K562 (cell line): Measurements from ENCODE around the gene CCL5. TPM values are rescaled to one million over a fixed set of nuclear protein-coding genes. Genes with fewer than 3 reads are reported as not detected.

Source experiments
- ASH1L ChIP-seq: fragments of 450-650 bp; IDR thresholded peaks from 2 replicates; pipeline ENCODE4 v1.6.1; 2018; ENCODE audit warnings: borderline replicate concordance, mild to moderate bottlenecking, low read depth; ENCODE audit not compliant: partially characterized antibody
- DACH1 ChIP-seq: fragments of 450-650 bp; IDR thresholded peaks from 2 replicates; pipeline ENCODE4 v1.6.1; 2018; ENCODE audit not compliant: partially characterized antibody
- EP300 ChIP-seq: IDR thresholded peaks from 2 replicates; pipeline ENCODE4 v1.6.1; 2012; ENCODE audit warnings: low read length, improper control_type of control experiment
- HSF4 ChIP-seq: fragments of 250-450 bp; sonication (Bioruptor Pico); IDR thresholded peaks from 2 replicates; pipeline ENCODE4 v2.1.2; 2022; ENCODE audit warnings: mild to moderate bottlenecking, moderate library complexity, borderline replicate concordance
- JUN ChIP-seq, 2 experiments: sonication (generic) in 1 of 2; formaldehyde crosslinking in 1 of 2; IDR thresholded peaks; 2 replicates each; pipeline versions ENCODE4 v1.6.1 to v1.8.0; 2012 to 2022; ENCODE audit warnings: borderline replicate concordance in 2 of 2, mild to moderate bottlenecking in 2 of 2, improper control_type of control experiment in 1 of 2, low read depth in 1 of 2, low read length in 1 of 2, missing genetic modification reagents in 1 of 2
- KLF6 ChIP-seq: fragments of 250-450 bp; sonication (Bioruptor Pico); IDR thresholded peaks from 2 replicates; pipeline ENCODE4 v1.4.0; 2020; ENCODE audit warnings: mild to moderate bottlenecking, moderate library complexity, borderline replicate concordance
- MTA3 ChIP-seq: fragments of 450-650 bp; formaldehyde crosslinking; IDR thresholded peaks from 2 replicates; pipeline ENCODE4 v1.6.1; 2017; ENCODE audit warnings: mild to moderate bottlenecking, borderline replicate concordance
- MXI1 ChIP-seq: IDR thresholded peaks from 2 replicates; pipeline ENCODE4 v1.6.1; 2011; ENCODE audit warnings: low read depth, mild to moderate bottlenecking, improper control_type of control experiment, low read length
- MYNN ChIP-seq, 2 experiments: sonication (generic); formaldehyde crosslinking in 1 of 2; IDR thresholded peaks; 2 replicates each; pipeline versions ENCODE4 v1.5.0 to v1.6.1; 2016 to 2020; ENCODE audit warnings: antibody characterized with exemption in 1 of 2, missing genetic modification reagents in 1 of 2
- PTTG1 ChIP-seq: fragments of 450-650 bp; IDR thresholded peaks from 2 replicates; pipeline ENCODE4 v1.6.1; 2016; ENCODE audit warnings: low read depth, mild to moderate bottlenecking, missing genetic modification characterization, missing compliant biosample characterization
- RBM15 ChIP-seq: fragments of 200-400 bp; formaldehyde crosslinking; IDR thresholded peaks from 2 replicates; pipeline ENCODE4 v1.6.1; 2018; ENCODE audit warnings: mild to moderate bottlenecking, low read length, moderate library complexity; ENCODE audit not compliant: insufficient read depth
- RFX5 ChIP-seq: IDR thresholded peaks from 2 replicates; pipeline ENCODE4 v1.6.1; 2011; ENCODE audit warnings: low read depth, mild to moderate bottlenecking, improper control_type of control experiment, low read length
- SMARCA4 ChIP-seq: fragments of 450-650 bp; IDR thresholded peaks from 2 replicates; pipeline ENCODE4 v1.6.1; 2016
- TAL1 ChIP-seq: fragments of 450-650 bp; IDR thresholded peaks from 2 replicates; pipeline ENCODE4 v1.6.1; 2016; ENCODE audit warnings: mild to moderate bottlenecking
- ZKSCAN8 ChIP-seq: fragments of 200-800 bp; sonication (Bioruptor generic); IDR thresholded peaks from 2 replicates; pipeline ENCODE4 v1.6.1; 2016; ENCODE audit warnings: missing genetic modification characterization, missing compliant biosample characterization
- ZNF316 ChIP-seq: fragments of 450-650 bp; IDR thresholded peaks from 2 replicates; pipeline ENCODE4 v1.6.1; 2016
- ZNF76 ChIP-seq: fragments of 250-450 bp; sonication (Bioruptor Pico); IDR thresholded peaks from 2 replicates; pipeline ENCODE4 v1.4.0; 2020; ENCODE audit warnings: mild to moderate bottlenecking, moderate library complexity, borderline replicate concordance
- polyA plus RNA-seq, 8 experiments: library from polyadenylated mRNA; depleted of rRNA in 4 of 8; stranded (reverse) in 5 of 8; unstranded in 3 of 8; fragments of >200 nt; fragmentation: Nextera tagmentation in 2 of 8; fragmentation: Illumina TruSeq in 1 of 8; extraction: Ambion mirVana in 2 of 8; extraction: Trizol in 1 of 8; gene quantifications; 2 replicates each; pipeline versions ENCODE4 v1.2.1 to v1.2.3, GENCODE V29; 2011 to 2014; ENCODE audit warnings: inconsistent platforms in 1 of 8, missing spikeins in 1 of 8
- total RNA-seq, 7 experiments: library from RNA; depleted of rRNA in 6 of 7; stranded (reverse); fragments of >200 nt in 6 of 7; fragmentation: Illumina TruSeq in 2 of 7; extraction: Trizol in 2 of 7; gene quantifications; 2 replicates each; pipeline versions ENCODE4 v1.2.1 to v1.2.3, GENCODE V29; 2011 to 2021; ENCODE audit warnings: low replicate concordance in 1 of 7
- TF ChIP-seq, protein P1 (sequence below): IDR thresholded peaks from 2 replicates; pipeline ENCODE4 v1.6.1; 2011; ENCODE audit not compliant: insufficient read length; ENCODE audit errors: extremely low read depth
- TF ChIP-seq, protein P2 (sequence below): fragments of 250-450 bp; sonication (Bioruptor Pico); IDR thresholded peaks from 2 replicates; pipeline ENCODE4 v1.8.0; 2022; ENCODE audit warnings: inconsistent platforms
- TF ChIP-seq, protein P3 (sequence below), 2 experiments: fragments of 450-650 bp in 1 of 2; sonication (generic) in 1 of 2; formaldehyde crosslinking; conservative IDR thresholded peaks; 2 replicates each; pipeline versions ENCODE4 v1.4.0 to v1.8.1; 2020 to 2022; ENCODE audit warnings: mild to moderate bottlenecking in 1 of 2, missing genetic modification reagents in 1 of 2
- TF ChIP-seq, protein P4 (sequence below): sonication (generic); formaldehyde crosslinking; IDR thresholded peaks from 2 replicates; pipeline ENCODE4 v1.8.0; 2022; ENCODE audit warnings: mild to moderate bottlenecking, missing genetic modification reagents, borderline replicate concordance
- TF ChIP-seq, protein P5 (sequence below): sonication (generic); formaldehyde crosslinking; IDR thresholded peaks from 2 replicates; pipeline ENCODE4 v1.8.1; 2022; ENCODE audit warnings: missing genetic modification reagents

The CCL5 gene
- total and polyA plus RNA-seq, 9 of the 15 experiments (the other 6 are each of a cell fraction or from before 2014, with no cell fraction given): 0.18 to 0.59 (median 0.45) TPM; not detected in 1

DNA sequence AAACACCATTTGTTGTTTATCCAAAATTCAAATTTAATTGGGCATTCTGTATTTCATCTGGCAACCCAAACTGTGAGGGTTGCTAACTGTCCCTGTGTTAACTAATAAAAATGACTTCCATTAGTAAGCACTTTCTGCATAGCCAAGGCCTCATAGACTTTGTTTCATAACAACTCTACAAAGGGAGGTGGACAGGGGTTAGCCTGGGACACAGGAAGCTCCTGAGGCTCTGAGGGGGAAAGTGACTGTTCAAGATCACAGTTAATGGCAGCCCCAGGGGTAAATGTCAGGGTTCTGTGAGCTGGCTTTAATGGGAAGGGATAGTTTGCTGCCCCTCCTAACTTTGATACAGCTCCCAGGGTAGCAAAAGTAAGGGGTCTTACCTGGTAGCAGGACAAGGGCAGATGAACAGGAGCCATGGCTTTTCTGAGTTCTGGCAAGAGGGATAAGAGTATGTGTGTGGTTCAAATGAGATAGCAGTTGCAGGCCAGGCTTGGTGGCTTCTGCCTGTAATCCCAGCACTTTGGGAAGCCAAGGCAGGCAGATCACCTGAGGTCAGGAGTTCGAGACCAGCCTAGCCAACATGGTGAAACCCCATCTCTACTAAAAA lies 13.7 kb downstream of the CCL5 start (continued):
- TF ChIP-seq JUN (IDR thresholded peaks at IDR 0.05; ENCODE audit: borderline replicate concordance, low read depth, low read length) (no peak), JUN (CRISPR knock-in tag; IDR thresholded peaks at IDR 0.05; ENCODE audit: borderline replicate concordance) (no peak), ZNF316 (peak; percentile 78), HSF4 (CRISPR knock-in tag) (no peak), ZKSCAN8 (no peak), RBM15 (no peak), TAL1 (peak; percentile 39; the same call in 1 of the 2 replicates), RFX5 (no peak), ZNF76 (CRISPR knock-in tag) (no peak), PTTG1 (no peak), MTA3 (no peak), MXI1 (no peak), MYNN (IDR thresholded peaks at IDR 0.05) (no peak), MYNN (CRISPR knock-in tag; IDR thresholded peaks at IDR 0.05) (no peak), SMARCA4 (0 out of 2 replicates have a peak, but pooled peaks have one; percentile 36), KLF6 (CRISPR knock-in tag) (no peak), ASH1L (no peak), EP300 (no peak), DACH1 (no peak)
- TF ChIP-seq, protein P1, sequence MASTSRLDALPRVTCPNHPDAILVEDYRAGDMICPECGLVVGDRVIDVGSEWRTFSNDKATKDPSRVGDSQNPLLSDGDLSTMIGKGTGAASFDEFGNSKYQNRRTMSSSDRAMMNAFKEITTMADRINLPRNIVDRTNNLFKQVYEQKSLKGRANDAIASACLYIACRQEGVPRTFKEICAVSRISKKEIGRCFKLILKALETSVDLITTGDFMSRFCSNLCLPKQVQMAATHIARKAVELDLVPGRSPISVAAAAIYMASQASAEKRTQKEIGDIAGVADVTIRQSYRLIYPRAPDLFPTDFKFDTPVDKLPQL: no peak
- TF ChIP-seq, protein P2, sequence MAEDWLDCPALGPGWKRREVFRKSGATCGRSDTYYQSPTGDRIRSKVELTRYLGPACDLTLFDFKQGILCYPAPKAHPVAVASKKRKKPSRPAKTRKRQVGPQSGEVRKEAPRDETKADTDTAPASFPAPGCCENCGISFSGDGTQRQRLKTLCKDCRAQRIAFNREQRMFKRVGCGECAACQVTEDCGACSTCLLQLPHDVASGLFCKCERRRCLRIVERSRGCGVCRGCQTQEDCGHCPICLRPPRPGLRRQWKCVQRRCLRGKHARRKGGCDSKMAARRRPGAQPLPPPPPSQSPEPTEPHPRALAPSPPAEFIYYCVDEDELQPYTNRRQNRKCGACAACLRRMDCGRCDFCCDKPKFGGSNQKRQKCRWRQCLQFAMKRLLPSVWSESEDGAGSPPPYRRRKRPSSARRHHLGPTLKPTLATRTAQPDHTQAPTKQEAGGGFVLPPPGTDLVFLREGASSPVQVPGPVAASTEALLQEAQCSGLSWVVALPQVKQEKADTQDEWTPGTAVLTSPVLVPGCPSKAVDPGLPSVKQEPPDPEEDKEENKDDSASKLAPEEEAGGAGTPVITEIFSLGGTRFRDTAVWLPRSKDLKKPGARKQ (CRISPR knock-in tag): no peak
- TF ChIP-seq, protein P3, sequence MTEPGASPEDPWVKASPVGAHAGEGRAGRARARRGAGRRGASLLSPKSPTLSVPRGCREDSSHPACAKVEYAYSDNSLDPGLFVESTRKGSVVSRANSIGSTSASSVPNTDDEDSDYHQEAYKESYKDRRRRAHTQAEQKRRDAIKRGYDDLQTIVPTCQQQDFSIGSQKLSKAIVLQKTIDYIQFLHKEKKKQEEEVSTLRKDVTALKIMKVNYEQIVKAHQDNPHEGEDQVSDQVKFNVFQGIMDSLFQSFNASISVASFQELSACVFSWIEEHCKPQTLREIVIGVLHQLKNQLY (CRISPR knock-in tag; conservative IDR thresholded peaks at IDR 0.05): no peak
- TF ChIP-seq, protein P4, sequence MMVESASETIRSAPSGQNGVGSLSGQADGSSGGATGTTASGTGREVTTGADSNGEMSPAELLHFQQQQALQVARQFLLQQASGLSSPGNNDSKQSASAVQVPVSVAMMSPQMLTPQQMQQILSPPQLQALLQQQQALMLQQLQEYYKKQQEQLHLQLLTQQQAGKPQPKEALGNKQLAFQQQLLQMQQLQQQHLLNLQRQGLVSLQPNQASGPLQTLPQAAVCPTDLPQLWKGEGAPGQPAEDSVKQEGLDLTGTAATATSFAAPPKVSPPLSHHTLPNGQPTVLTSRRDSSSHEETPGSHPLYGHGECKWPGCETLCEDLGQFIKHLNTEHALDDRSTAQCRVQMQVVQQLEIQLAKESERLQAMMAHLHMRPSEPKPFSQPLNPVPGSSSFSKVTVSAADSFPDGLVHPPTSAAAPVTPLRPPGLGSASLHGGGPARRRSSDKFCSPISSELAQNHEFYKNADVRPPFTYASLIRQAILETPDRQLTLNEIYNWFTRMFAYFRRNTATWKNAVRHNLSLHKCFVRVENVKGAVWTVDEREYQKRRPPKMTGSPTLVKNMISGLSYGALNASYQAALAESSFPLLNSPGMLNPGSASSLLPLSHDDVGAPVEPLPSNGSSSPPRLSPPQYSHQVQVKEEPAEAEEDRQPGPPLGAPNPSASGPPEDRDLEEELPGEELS (CRISPR knock-in tag): no peak
- TF ChIP-seq, protein P5, sequence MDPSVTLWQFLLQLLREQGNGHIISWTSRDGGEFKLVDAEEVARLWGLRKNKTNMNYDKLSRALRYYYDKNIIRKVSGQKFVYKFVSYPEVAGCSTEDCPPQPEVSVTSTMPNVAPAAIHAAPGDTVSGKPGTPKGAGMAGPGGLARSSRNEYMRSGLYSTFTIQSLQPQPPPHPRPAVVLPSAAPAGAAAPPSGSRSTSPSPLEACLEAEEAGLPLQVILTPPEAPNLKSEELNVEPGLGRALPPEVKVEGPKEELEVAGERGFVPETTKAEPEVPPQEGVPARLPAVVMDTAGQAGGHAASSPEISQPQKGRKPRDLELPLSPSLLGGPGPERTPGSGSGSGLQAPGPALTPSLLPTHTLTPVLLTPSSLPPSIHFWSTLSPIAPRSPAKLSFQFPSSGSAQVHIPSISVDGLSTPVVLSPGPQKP: no peak
